Stimulated activated CD4-positive, alpha-beta T cell treated with anti-CD3 and anti-CD28 coated beads, Interleukin-1b, Interleukin-23, amount 100 ng/mL, for 4 hours (primary cell): ENCODE results near the gene CCT2.

ENCODE experiments used
- DNase-seq, 2 donors: peaks; one replicate each; pipeline ENCODE4 v3.0.0-alpha.2; 2020; ENCODE audit warnings: low read depth in 2 of 2

The CCT2 gene

GRCh38 chr12:69641546-69641945 is 56.3 kb downstream of the CCT2 start:
- DNase-seq: no peak

- no peak for DNase-seq
Observed at GRCh38 chr12:69642531-69642930, 57.3 kb downstream of the CCT2 start.

GRCh38 chr12:69644511-69644910 is 59.3 kb downstream of the CCT2 start:
- no peak for DNase-seq

GRCh38 chr12:69645031-69645430 is 59.8 kb downstream of the CCT2 start:
- no peak for DNase-seq

- DNase-seq: no peak
Observed at GRCh38 chr12:69647178-69647577, 61.9 kb downstream of the CCT2 start.

GRCh38 chr12:69648476-69648875 is 63.2 kb downstream of the CCT2 start:
- no peak for DNase-seq

GRCh38 chr12:69649529-69649928 is 64.3 kb downstream of the CCT2 start:
- DNase-seq: no peak
